Testis (tissue), 2 donors: Measurements from ENCODE around the gene TRABD2B.

Experiments
- CTCF ChIP-seq, 3 experiments: fragments of 450-650 bp in 2 of 3; fragments of 200-600 bp in 1 of 3; sonication (generic) in 1 of 3; IDR thresholded peaks; one replicate each; pipeline ENCODE4 v1.5.1; 2016 to 2019; ENCODE audit warnings: antibody characterized with exemption in 3 of 3, mild to moderate bottlenecking in 2 of 3, moderate library complexity in 1 of 3
- POLR2A ChIP-seq: fragments of 450-650 bp; IDR thresholded peaks from one replicate; pipeline ENCODE4 v1.6.1; 2017; ENCODE audit warnings: antibody characterized with exemption, mild to moderate bottlenecking, moderate library complexity

- TF ChIP-seq CTCF (IDR thresholded peaks at IDR 0.05) (no peak), POLR2A (no peak)
Observed at GRCh38 chr1:47780469-47780995, 216.7 kb downstream of the TRABD2B start.
